GM18505 (cell line): ENCODE results near the gene NAALADL2.
"Not testable (repeated sequence)": the region's sequence is repeated elsewhere in the genome, so short reads cannot be mapped to it uniquely, and the experiment has no call there.

ENCODE experiments used
- ATAC-seq: cut with Tn5 transposase; IDR thresholded peaks from one replicate; pipeline ENCODE4 v1.9.1; 2021; ENCODE audit not compliant: unreplicated experiment
- POLR2A ChIP-seq: IDR thresholded peaks from 4 replicates; pipeline ENCODE4 v1.6.1; 2011; ENCODE audit warnings: borderline replicate concordance; ENCODE audit not compliant: insufficient read depth, insufficient read length; ENCODE audit errors: extremely low read depth

Gene NAALADL2

DNA sequence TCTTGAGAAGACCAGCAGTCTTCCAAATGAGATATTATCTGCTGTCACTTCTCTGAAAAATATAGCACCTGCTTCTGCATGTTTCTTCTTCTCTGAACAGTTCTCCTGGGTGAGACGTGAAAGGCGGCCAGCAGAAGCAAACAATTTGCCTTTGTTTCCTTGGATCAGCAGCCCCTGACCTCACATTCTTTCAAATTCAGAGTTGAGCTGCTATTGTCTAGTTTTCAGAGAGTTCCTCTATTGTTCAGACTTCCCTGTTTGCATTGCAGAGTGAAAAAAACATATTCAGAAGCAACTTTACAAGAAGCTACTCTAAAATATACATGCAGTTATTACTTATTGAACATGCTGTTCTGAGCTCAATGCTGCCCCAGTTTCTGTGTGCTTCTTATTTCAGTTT is 653.6 kb downstream of the NAALADL2 start:
- no peak for ATAC-seq
- TF ChIP-seq POLR2A = no peak

DNA sequence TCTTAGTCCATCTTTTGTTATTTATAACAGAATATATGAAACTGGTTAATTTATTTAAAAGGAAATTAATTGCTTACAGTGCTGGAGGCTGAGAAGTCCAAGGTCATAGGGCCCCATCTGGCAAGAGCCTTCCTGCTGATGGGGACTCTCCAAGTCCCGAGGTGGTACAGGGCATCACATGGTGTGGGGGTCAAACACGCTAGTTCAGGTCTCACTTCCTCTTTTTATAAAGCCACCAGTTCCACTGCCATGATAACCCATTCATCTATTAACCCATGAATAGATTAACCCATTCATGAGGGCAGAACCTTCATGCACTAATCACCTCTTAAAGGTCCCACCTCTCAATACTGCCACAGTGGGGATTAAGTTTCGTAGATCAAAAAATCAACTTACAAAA is 659.3 kb downstream of the NAALADL2 start:
- TF ChIP-seq POLR2A = no peak
- ATAC-seq = peak; percentile 98

DNA sequence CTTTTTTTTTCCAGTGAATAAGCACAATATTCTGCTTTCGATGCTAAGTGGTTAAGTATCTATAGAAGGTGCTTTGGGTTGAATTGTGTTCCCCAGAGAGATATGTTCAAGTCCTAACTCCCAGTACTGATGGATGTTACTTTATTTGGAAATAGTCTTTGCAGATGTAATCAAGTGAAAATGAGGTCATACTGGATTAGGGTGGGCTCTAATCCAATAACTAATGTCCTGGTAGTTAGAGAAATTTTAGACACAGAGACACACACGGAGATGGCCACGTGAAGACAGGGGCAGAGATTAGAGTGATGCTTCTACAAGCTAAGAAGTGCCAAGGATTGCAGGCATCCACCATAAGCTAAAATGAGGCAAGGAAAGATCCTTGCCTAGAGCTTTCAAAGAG is 662.3 kb downstream of the NAALADL2 start:
- no peak for ATAC-seq

DNA sequence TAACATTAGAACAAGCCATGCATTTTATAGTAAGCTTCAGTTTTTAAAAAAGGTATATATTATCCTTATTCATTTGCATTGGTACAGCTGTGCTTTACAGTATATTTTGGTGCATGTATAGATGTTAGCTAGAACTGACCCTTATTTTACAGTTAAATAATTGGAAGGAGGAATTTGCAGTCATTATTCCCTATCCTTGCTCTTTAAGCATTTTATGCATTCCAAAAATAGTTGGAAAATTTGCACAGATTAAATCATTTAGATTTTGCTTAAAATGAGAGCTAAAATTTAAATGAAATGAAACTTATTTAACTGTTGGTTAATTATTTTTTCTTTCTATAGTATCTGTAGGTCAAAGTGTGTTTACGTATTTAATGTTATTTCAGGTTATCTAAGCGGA is 667.1 kb downstream of the NAALADL2 start:
- no peak for ATAC-seq
- TF ChIP-seq POLR2A = no peak

More for the DNA sequence above, 662.3 kb downstream of the NAALADL2 start:
- TF ChIP-seq POLR2A = no peak

DNA sequence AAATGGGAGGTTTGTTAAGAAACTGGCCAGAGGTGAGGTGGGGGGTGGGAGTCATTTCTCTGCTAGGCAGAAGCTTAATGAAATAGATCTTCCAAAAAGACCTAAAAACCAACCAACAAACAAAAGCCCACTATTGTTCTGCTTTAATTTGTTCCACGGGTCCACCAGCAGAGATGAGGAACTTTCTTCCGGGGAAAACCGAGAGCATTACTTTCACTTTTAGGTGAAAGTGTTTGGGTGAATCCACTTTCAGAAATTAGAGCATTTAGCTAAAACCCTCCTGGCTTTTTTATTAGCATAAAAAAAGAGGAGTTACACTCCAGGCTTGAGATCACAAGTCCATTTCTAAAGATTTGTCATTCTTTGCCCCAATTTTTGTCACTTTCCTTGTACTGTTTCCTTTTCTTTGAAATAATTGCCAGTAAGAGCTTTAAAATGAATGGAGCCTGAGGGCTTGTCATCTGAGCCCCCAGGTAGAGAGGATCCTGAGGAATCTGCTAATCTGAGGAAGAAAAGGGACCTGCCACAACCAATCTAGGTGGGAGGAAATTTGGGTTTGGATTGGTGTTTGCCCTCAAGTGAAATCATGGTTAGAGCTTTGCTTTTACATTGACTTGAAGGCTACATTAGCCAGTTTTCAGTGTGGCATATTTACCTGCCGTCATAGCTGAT is 667.6 kb downstream of the NAALADL2 start:
- TF ChIP-seq POLR2A = no peak
- ATAC-seq = no peak

DNA sequence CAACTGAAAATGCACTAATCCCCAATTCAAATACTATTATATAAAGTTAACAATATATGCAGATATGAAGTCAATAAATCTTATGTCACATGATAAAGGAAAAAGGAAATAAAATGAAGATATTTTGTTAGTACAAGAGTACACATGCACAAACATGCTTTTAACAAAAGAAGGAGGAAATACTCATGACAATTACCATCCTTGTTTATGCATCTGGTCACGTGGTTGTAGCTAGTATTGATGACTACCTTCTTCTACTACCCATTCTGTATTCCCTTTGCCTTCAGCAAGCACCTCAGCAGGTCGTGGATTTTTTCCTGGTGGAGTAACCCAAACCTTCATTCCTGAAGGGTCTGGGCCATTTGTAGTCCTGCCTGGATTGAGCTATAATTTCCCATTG is 669.6 kb downstream of the NAALADL2 start:
- not testable (repeated sequence) for ATAC-seq

DNA sequence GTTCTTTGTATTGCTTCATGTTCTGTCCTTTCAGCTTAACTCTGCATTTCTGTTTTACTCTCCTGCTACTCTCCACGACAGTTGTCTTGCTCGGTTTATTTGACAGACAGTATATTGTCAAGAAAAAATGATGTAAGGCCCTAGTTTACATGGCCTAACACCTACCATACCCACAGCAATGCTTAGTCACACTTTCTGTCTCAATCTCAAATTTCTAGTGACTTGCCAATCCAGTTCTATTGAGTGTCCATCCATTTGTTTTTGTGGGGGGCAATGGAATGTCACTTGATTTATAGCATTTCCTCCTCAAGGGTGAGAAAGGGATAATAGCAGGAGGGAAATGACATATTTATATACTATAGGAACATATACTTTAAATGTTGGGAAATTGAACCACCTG is 676.2 kb downstream of the NAALADL2 start:
- no peak for TF ChIP-seq POLR2A
- no peak for ATAC-seq

DNA sequence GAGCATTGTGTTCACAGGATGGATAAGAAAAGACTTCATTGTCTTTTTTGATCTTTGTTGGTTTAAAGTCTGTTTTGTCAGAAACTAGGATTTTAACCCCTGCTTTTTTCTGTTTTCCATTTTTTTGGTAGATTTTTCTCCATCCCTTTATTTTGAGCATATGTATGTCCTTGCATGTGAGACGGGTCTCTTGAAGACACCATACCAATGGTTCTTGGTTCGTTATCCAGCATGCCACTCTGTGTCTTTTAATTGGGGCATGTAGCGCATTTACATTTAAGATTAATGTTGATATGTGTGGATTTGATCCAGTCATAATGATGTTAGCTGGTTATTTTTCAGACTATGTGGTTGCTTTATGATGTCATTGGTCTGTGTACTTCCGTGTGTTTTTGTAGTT is 687.0 kb downstream of the NAALADL2 start:
- TF ChIP-seq POLR2A = no peak
- no peak for ATAC-seq

DNA sequence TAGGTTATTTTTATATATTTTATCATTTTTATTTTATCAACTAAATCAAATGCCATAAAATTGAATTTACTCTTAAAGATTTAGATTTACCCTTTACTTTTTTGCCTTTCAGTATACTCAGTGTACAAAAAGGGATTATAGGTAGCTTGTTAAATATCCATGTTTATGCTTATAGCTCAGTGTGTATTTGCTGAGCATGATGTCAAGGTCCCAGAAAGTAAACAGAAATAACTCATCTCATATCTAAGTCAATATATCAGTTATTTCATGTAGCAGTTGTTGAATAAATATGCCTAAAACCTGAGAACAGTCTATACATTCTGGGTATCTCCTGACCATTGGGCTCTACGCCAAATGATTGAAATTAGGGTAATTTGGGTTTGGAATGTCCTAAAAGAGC is 693.8 kb downstream of the NAALADL2 start:
- ATAC-seq = no peak
- no peak for TF ChIP-seq POLR2A

DNA sequence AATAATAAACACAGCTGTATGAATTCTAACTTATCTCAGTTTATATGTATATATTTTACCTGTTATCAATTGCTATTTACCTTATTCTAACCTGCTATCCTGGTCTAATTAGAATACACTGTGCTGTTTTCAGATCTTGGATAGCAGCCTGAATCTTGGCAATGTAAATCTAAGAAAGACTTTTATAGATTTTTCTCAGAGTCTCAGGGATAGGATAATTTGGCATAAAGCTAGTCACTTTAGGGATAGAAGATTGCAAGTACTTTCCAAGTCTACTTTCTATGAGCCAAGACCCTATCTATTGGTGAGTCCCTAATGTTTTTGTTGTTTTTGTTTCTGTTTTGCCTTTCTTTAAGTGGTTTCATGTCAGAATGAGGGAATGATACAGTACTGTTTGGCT is 695.7 kb downstream of the NAALADL2 start:
- ATAC-seq = no peak

DNA sequence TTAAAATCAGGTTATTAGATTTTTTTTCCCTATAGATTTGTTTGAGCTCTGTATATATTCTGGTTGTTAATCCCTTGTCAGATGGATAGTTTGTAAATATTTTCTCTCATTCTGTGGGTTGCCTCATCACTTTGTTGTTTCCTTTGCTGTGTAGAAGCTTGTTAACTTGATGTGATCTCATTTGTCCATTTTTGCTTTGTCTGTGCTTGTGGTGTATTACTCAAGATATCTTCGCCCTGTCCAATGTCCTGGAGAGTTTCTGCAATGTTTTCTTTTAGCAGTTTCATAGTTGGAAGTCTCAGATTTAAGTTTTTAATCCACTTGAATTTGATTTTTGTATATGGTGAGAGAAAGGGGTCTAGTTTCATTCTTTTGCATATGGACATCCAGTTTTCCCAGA is 699.1 kb downstream of the NAALADL2 start:
- no peak for TF ChIP-seq POLR2A
- no peak for ATAC-seq

More for the DNA sequence above, 695.7 kb downstream of the NAALADL2 start:
- no peak for TF ChIP-seq POLR2A

DNA sequence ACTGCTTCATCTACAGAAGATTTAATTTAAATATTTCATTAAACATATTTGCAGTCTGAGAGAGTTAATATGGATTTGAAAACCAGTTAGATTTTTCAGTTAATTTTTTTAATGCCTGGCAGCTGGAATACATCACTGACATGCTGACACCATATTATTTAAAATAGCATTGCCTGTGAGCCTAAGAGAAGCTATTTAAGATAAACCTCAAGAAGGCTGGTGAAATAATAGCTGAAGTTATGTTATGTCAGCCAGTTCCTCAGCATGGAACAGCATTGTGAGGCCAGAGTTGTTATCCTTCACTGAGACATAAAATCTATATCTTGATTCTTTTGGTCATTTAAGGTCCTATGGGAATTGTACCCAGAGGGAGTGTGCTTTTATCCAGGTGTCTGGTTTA is 705.2 kb downstream of the NAALADL2 start:
- ATAC-seq = no peak
- no peak for TF ChIP-seq POLR2A

DNA sequence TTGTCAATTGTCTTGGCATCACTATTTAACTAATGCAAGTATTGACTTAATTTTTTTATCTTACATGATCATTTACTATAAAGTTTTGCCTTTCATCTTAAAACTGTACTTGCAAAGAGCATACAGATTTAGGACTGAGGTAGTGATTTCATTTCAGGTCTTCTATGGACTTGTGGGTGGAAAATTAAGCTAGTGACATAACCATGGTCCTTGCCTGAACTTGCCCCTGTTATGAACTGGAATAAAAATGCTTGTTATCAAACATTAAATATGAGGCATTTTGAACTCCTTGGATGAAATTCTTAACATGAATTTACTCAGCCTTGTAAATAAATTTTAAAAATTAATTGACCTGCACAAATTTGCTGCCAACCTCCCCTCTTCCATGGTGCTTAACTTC is 712.0 kb downstream of the NAALADL2 start:
- ATAC-seq = no peak
- no peak for TF ChIP-seq POLR2A

DNA sequence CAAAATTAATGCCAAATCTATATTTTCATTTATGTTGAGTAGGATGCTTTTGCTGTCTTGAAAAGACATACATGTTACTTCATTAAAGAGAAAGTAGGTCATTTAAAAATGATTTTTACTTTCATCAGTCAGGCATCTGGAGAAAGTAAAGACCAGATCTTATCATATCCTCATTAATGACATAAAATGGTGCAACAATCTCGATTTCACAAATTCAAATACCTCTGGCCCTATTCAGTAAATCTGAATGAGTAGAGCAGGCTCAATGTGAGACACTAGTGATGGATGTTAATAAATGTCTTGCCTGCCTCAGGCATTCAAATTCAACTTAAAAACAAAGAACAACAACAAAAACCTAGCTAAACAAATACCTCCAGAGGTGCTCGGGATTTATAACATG is 714.1 kb downstream of the NAALADL2 start:
- ATAC-seq = no peak
- TF ChIP-seq POLR2A = no peak

DNA sequence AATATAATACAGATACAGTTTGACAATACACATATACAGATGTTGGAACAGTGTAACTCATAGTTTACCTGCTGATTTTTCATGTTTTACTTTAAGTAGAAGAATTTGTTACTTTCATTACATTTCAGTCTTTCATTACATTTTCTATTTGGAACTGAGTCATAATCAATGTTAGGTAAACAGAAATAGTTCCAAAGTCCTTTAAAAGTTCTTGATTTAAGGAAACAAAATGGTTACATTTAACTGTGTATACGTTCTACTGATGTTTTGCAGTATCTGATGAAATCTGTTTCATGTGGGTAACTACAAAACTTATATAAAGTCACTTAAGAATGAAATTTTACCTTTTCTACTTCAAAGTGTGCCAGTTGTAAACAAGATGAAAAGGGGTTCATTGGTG is 721.2 kb downstream of the NAALADL2 start:
- TF ChIP-seq POLR2A = no peak
- no peak for ATAC-seq
